Measurements from ENCODE around the gene OR6N1.

The OR6N1 gene, protein sequence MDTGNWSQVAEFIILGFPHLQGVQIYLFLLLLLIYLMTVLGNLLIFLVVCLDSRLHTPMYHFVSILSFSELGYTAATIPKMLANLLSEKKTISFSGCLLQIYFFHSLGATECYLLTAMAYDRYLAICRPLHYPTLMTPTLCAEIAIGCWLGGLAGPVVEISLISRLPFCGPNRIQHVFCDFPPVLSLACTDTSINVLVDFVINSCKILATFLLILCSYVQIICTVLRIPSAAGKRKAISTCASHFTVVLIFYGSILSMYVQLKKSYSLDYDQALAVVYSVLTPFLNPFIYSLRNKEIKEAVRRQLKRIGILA

DNA sequence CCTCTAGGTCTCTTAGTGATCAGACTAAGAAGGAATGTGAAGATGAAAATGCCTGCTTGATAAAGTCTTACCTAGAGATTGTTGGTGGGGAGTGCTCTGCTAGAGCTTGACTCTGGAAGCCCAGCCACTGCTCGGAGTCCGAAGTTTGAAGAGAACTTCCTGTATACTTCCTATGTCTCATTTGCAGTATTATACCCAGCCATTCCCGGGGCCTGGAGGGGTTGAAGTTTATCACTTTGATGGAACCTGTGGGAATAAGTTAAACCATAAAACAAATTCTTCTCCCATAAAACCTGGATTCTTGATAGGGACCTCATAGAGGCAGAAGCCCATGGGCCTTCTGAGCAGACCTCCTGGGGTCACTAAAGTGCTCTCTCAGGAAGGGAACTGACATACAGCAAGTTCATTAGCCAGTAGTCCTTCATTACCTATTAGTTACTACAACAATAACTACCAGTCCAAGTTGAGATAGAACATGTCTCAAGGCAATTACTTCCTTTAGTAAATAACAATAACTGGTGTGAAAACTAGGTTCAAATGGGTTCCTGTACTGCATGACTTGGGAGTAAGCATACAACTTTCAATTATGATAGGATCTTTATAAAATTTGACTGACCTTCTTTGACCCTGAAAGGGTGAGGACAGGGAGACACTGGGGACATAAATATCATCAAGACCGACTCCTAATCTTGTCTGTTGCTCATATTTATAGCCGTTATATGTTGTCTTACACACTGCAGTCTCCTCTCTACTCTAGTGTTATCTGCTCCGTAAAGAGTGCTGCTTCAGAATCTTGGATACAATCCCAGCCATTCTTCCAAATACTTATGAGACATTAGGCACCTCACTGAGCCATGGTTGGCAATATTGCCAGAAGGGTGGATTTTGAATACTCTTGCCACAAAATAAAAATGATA lies at the start of gene OR6N1:
TSS of gene OR6N1 (minus strand) at position 246 of the 917 bp plus-strand sequence. CDS start 5,513 bp downstream, outside the sequence.
- Histone ChIP-seq H3K4me3 (ENCODE audit: insufficient read length, low read depth) (no peak within 1 kb of the TSS), H3K27me3 (ENCODE audit: insufficient read depth, insufficient read length) (no peaks in the 10 kb centered on the region), H3K9ac (ENCODE audit: insufficient read length, low read depth) (no peak within 1 kb of the TSS), H3K4me1 (ENCODE audit: insufficient read depth, insufficient read length) (no peaks in the 10 kb centered on the region), H3K9me3 (ENCODE audit: insufficient read depth, low read length) (no peaks in the 10 kb centered on the region), H3K36me3 (ENCODE audit: insufficient read depth, insufficient read length, low read length) (no peaks in the 10 kb centered on the region)
- no peak for DNase-seq (ENCODE audit: low read depth, low spot score)
- no peak for TF ChIP-seq YY1 (IDR thresholded peaks at IDR 0.05; ENCODE audit: insufficient read depth, insufficient read length)
- TF ChIP-seq ZNF274 (IDR thresholded peaks at IDR 0.05; ENCODE audit: low read depth, low read length): no peak
- TF ChIP-seq SUZ12 (IDR thresholded peaks at IDR 0.05; ENCODE audit: extremely low read depth, insufficient read depth, insufficient read length): no peak

DNA sequence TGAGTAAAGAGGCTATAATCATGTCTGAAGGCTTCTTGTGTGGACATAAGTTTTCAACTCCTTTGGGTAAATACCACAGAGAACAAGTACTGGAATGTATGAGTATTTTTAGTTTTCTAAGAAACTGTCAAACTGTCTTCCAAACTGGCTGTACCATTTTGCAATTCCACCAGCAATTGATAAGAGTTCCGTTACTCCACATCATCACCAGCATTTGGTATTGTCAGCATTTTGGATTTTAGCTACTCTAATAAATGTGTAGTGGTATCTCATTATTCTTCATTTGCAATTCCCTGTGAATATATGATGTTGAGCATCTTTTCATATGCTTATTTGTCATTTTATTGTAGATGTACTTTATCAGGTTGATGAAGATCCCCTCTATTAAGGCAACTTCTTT lies 49.7 kb upstream of the OR6N1 start:
- H3K9ac ChIP-seq (ENCODE audit: insufficient read length, low read depth): no peak overlapping the region
- H3K36me3 ChIP-seq (ENCODE audit: insufficient read depth, insufficient read length, low read length): no peaks in the 10 kb centered on the region
- no peaks in the 10 kb centered on the region for H3K27me3 ChIP-seq (ENCODE audit: insufficient read depth, insufficient read length)
- DNase-seq (ENCODE audit: low read depth, low spot score): no peak
- H3K4me3 ChIP-seq (ENCODE audit: insufficient read length, low read depth): no peak overlapping the region
- no peaks in the 10 kb centered on the region for H3K4me1 ChIP-seq (ENCODE audit: insufficient read depth, insufficient read length)
- TF ChIP-seq ZNF274 (IDR thresholded peaks at IDR 0.05; ENCODE audit: low read depth, low read length) (no peak), SUZ12 (IDR thresholded peaks at IDR 0.05; ENCODE audit: extremely low read depth, insufficient read depth, insufficient read length) (no peak), YY1 (IDR thresholded peaks at IDR 0.05; ENCODE audit: insufficient read depth, insufficient read length) (no peak)
- H3K9me3 ChIP-seq (ENCODE audit: insufficient read depth, low read length): no peaks in the 10 kb centered on the region

DNA sequence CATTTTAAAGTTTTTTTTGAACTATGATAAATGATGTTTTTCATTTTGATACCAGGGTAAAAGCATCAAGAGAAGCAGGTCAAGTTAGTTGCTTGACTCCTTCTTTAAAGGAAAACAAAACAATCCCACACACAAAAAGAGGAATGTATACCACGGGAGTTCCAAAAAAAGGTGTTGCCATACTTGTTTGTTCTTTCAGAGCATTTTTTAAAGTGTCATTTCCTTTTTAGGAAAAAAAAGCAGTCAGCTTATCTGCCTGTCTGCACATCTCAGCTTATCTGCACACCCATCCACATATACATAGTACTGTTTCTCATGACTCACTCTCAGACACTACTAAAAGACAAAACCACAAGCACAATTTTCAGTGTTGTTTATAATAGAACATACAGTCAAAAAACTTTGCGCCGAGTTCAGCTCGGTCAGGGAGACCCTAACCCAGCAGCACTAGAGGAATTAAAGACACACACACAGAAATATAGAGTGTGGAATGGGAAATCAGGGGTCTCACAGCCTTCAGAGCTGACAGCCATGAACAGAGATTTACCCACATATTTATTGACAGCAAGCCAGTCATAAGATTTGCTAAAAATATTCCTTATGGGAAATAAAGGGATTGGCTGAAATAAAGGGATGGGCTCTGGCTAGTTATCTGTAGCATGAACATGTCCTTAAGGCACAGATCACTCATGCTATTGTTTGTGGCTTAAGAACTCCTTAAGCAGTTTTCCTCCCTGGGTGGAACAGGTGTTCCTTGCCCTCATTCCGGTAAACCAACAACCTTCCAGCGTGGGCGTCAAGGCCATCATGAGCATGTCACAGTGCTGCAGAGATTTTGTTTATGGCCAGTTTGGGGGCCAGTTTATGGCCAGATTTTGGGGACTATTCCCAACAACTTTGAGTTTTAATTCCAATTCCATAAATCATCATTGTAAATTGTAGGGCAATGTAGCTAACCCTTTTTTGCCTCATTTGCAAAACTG lies 47.8 kb upstream of the OR6N1 start:
- no peaks in the 10 kb centered on the region for H3K9me3 ChIP-seq (ENCODE audit: insufficient read depth, low read length)
- no peaks in the 10 kb centered on the region for H3K36me3 ChIP-seq (ENCODE audit: insufficient read depth, insufficient read length, low read length)
- H3K4me3 ChIP-seq (ENCODE audit: insufficient read length, low read depth): no peak overlapping the region
- DNase-seq (ENCODE audit: low read depth, low spot score): no peak
- no peaks in the 10 kb centered on the region for H3K4me1 ChIP-seq (ENCODE audit: insufficient read depth, insufficient read length)
- no peaks in the 10 kb centered on the region for H3K27me3 ChIP-seq (ENCODE audit: insufficient read depth, insufficient read length)
- H3K9ac ChIP-seq (ENCODE audit: insufficient read length, low read depth): no peak overlapping the region
- TF ChIP-seq YY1 (IDR thresholded peaks at IDR 0.05; ENCODE audit: insufficient read depth, insufficient read length): no peak
- TF ChIP-seq ZNF274 (IDR thresholded peaks at IDR 0.05; ENCODE audit: low read depth, low read length): no peak
- TF ChIP-seq SUZ12 (IDR thresholded peaks at IDR 0.05; ENCODE audit: extremely low read depth, insufficient read depth, insufficient read length): no peak

DNA sequence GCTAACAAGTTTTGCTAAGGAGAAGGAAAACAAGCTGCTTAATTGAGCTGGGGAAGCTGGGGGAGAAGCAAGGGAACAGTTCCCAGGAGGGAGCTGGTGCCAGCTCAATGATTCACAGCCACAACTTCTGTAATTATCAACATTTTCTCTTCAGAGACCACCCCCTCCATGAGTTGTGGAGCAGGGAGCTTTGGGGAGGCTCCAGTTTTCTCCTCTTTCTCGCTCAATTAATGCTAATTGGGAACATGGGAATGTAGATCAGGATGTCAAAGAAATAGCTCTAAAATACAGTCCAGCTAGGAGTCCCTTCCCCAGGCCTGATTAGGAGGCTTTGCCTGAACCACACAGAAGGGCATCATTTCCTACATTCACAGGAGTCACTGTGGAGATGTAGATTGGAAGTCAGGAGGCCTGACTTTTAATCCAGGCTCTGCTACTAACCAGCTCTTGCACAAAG lies 47.0 kb upstream of the OR6N1 start:
- TF ChIP-seq YY1 (IDR thresholded peaks at IDR 0.05; ENCODE audit: insufficient read depth, insufficient read length) (no peak), ZNF274 (IDR thresholded peaks at IDR 0.05; ENCODE audit: low read depth, low read length) (no peak), SUZ12 (IDR thresholded peaks at IDR 0.05; ENCODE audit: extremely low read depth, insufficient read depth, insufficient read length) (no peak)
- no peaks in the 10 kb centered on the region for H3K27me3 ChIP-seq (ENCODE audit: insufficient read depth, insufficient read length)
- no peak overlapping the region for H3K9ac ChIP-seq (ENCODE audit: insufficient read length, low read depth)
- no peak for DNase-seq (ENCODE audit: low read depth, low spot score)
- no peaks in the 10 kb centered on the region for H3K36me3 ChIP-seq (ENCODE audit: insufficient read depth, insufficient read length, low read length)
- no peaks in the 10 kb centered on the region for H3K9me3 ChIP-seq (ENCODE audit: insufficient read depth, low read length)
- no peaks in the 10 kb centered on the region for H3K4me1 ChIP-seq (ENCODE audit: insufficient read depth, insufficient read length)
- H3K4me3 ChIP-seq (ENCODE audit: insufficient read length, low read depth): no peak overlapping the region

DNA sequence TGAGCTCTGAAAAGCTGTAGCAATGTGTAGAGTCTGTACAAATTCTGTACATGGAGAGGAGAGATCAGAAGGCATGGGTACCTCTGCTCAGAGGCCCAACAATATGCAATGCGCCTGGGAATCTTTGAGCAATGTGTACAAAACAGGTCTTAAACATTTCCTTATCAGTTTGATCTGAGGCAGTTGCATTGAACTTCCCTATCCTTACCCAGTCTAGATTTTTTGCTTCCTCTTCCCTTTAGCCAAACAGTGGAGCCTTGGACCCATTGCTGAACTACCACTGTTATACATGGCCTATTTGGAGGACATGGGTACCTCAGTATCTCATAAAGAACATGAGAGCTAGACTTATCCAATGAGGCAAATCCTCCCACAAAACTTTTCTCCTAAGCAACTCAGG lies 46.6 kb upstream of the OR6N1 start:
- Histone ChIP-seq H3K36me3 (ENCODE audit: insufficient read depth, insufficient read length, low read length) (no peaks in the 10 kb centered on the region), H3K4me1 (ENCODE audit: insufficient read depth, insufficient read length) (no peaks in the 10 kb centered on the region), H3K27me3 (ENCODE audit: insufficient read depth, insufficient read length) (no peaks in the 10 kb centered on the region), H3K9ac (ENCODE audit: insufficient read length, low read depth) (no peak overlapping the region), H3K9me3 (ENCODE audit: insufficient read depth, low read length) (no peaks in the 10 kb centered on the region), H3K4me3 (ENCODE audit: insufficient read length, low read depth) (no peak overlapping the region)
- no peak for TF ChIP-seq YY1 (IDR thresholded peaks at IDR 0.05; ENCODE audit: insufficient read depth, insufficient read length)
- TF ChIP-seq SUZ12 (IDR thresholded peaks at IDR 0.05; ENCODE audit: extremely low read depth, insufficient read depth, insufficient read length): no peak
- TF ChIP-seq ZNF274 (IDR thresholded peaks at IDR 0.05; ENCODE audit: low read depth, low read length): no peak
- DNase-seq (ENCODE audit: low read depth, low spot score): no peak

DNA sequence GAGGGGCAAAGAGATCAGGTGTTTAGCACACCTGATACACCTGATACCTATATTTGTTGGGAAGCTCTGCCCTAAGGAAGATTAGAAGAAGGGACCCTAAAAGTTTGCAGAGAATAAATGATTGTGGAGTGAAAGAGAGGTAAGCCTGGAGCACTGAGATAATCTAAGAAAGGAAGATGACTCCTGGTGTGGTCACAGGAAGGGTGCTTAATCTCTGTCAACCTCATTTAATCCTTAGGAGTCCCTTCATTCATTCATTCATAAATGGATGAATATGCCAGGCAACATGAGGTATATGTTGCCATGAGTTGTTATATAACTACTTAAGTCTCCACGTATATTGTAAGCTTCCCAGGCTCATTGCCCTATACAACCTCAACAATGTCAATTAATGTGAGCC lies 43.0 kb upstream of the OR6N1 start:
- H3K36me3 ChIP-seq (ENCODE audit: insufficient read depth, insufficient read length, low read length): no peaks in the 10 kb centered on the region
- H3K27me3 ChIP-seq (ENCODE audit: insufficient read depth, insufficient read length): no peaks in the 10 kb centered on the region
- no peaks in the 10 kb centered on the region for H3K9me3 ChIP-seq (ENCODE audit: insufficient read depth, low read length)
- no peak overlapping the region for H3K9ac ChIP-seq (ENCODE audit: insufficient read length, low read depth)
- no peak overlapping the region for H3K4me3 ChIP-seq (ENCODE audit: insufficient read length, low read depth)
- DNase-seq (ENCODE audit: low read depth, low spot score): no peak
- H3K4me1 ChIP-seq (ENCODE audit: insufficient read depth, insufficient read length): no peaks in the 10 kb centered on the region
- TF ChIP-seq ZNF274 (IDR thresholded peaks at IDR 0.05; ENCODE audit: low read depth, low read length): no peak
- no peak for TF ChIP-seq SUZ12 (IDR thresholded peaks at IDR 0.05; ENCODE audit: extremely low read depth, insufficient read depth, insufficient read length)
- no peak for TF ChIP-seq YY1 (IDR thresholded peaks at IDR 0.05; ENCODE audit: insufficient read depth, insufficient read length)

Measured in NT2/D1 (cell line).